ENCODE measurements around the gene ICA1. TPM values are rescaled to one million over a fixed set of nuclear protein-coding genes. Genes with fewer than 3 reads are reported as not detected.

The ICA1 gene
- total and polyA plus RNA-seq, 2 of the 13 experiments (the other 11 are each of a cell fraction or from before 2014, with no cell fraction given) = 0.29 TPM; not detected in 1

- TF ChIP-seq TFE3 (CRISPR knock-in tag; IDR thresholded peaks at IDR 0.05) (no peak), SRSF1 (optimal IDR thresholded peaks at IDR 0.05; ENCODE audit: low read depth, low read length) (no peak), HNF1B (CRISPR knock-in tag; IDR thresholded peaks at IDR 0.05) (no peak), ZNF350 (CRISPR knock-in tag; IDR thresholded peaks at IDR 0.05; ENCODE audit: borderline replicate concordance, low read depth) (no peak), KLF15 (CRISPR knock-in tag; IDR thresholded peaks at IDR 0.05; ENCODE audit: borderline replicate concordance) (no peak), SOX13 (IDR thresholded peaks at IDR 0.05) (no peak), SOX13 (CRISPR knock-in tag; conservative IDR thresholded peaks at IDR 0.05 in 1 of 2, IDR thresholded peaks at IDR 0.05 in 1 of 2) (no peak)
Measured at GRCh38 chr7:8070451-8071180, 191.4 kb downstream of the ICA1 start (continued).

- ATAC-seq = no peak
- TF ChIP-seq HCFC1 (IDR thresholded peaks at IDR 0.05; ENCODE audit: low read depth, low read length) = no peak
- no peak for TF ChIP-seq ZFP36 (IDR thresholded peaks at IDR 0.05; ENCODE audit: borderline replicate concordance, low read depth, low read length, partially characterized antibody)
- no peak for TF ChIP-seq ZNF143 (CRISPR knock-in tag; IDR thresholded peaks at IDR 0.05)
- no peak for TF ChIP-seq AHR (CRISPR knock-in tag; IDR thresholded peaks at IDR 0.05)
- TF ChIP-seq ZNF770 (CRISPR knock-in tag; IDR thresholded peaks at IDR 0.05) = no peak
- TF ChIP-seq FOSL1 (CRISPR knock-in tag; IDR thresholded peaks at IDR 0.05; ENCODE audit: borderline replicate concordance) = no peak
- TF ChIP-seq KAT8 (CRISPR knock-in tag; IDR thresholded peaks at IDR 0.05) = no peak
Measured at GRCh38 chr7:8068892-8069686, 192.9 kb downstream of the ICA1 start.

More at GRCh38 chr7:8068892-8069686, 192.9 kb downstream of the ICA1 start:
- H3K9ac ChIP-seq (ENCODE audit: insufficient read depth, low read depth, low read length) = no peak overlapping the region
- H3K4me2 ChIP-seq (ENCODE audit: low read depth, low read length) = no peak overlapping the region
- H3K27me3 ChIP-seq (ENCODE audit: control insufficient read depth in 1 of 2, insufficient read depth in 2 of 2, low read length in 2 of 2) = no peaks in the 10 kb centered on the region
- H3K9me3 ChIP-seq (ENCODE audit: low read length) = no peaks in the 10 kb centered on the region
- CTCF ChIA-PET (ENCODE audit: low intra/inter-chr PET ratio, low total read pairs) = no interaction called here
- H3K4me3 ChIP-seq (replicated peaks in 1 of 3; ENCODE audit: insufficient read depth in 1 of 3, low read depth in 2 of 3, low read length in 3 of 3) = no peak overlapping the region
- no peak for DNase-seq (ENCODE audit: low spot score)
- WGBS (ENCODE audit: low lambda C conversion rate) = 86% methylated on average over 7 of the region's 12 CpGs
- intact Hi-C loops (cut with micrococcal nuclease; ENCODE audit: unreplicated experiment) = no loop called here
- no peak overlapping the region for H3K27ac ChIP-seq (ENCODE audit: extremely low read length, insufficient read depth, low read length)
- H4K20me1 ChIP-seq (ENCODE audit: insufficient read depth, low read length) = no peaks in the 10 kb centered on the region
- H2AFZ ChIP-seq (ENCODE audit: low read length) = no peak overlapping the region
- in situ Hi-C loops (cut with HindIII; ENCODE audit: extremely low pct_ligation_motif_present, low pct_unique_long_range_greater_than_20kb) = no loop called here
- H3K36me3 ChIP-seq (replicated peaks in 1 of 2; ENCODE audit: control insufficient read depth in 1 of 2, insufficient read depth in 2 of 2, low read length in 2 of 2) = no peaks in the 10 kb centered on the region
- no peaks in the 10 kb centered on the region for H3K4me1 ChIP-seq (ENCODE audit: insufficient read depth, low read length)
- BruUV-seq (replicated peaks) = no TSS peak
- POLR2A ChIA-PET = no interaction called here
- FAIRE-seq = no peak
- H3K79me2 ChIP-seq (ENCODE audit: insufficient read depth, low read length) = no peaks in the 10 kb centered on the region
